ENCODE data around the gene ANKRD11.

DNA sequence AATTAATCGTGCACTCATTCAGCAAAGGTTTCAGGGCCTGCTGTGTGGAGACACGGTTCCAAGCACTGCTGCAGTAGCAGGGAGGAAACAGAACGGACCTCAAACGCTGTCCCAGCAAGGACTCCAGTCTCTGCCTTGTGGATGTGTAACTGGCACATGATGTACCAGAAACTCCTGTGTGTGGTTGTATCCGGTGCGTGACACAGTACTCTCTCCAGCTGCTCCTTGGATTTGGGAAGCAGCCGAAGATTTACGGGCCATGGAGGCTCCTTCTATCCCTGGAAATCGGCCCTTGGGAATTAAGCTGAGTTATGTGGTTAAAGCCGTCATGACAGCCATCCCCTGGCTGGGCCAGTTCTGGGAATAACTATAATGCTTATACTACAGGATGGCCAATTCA lies 8.5 kb upstream of the ANKRD11 start:
- TF ChIP-seq, protein P1, sequence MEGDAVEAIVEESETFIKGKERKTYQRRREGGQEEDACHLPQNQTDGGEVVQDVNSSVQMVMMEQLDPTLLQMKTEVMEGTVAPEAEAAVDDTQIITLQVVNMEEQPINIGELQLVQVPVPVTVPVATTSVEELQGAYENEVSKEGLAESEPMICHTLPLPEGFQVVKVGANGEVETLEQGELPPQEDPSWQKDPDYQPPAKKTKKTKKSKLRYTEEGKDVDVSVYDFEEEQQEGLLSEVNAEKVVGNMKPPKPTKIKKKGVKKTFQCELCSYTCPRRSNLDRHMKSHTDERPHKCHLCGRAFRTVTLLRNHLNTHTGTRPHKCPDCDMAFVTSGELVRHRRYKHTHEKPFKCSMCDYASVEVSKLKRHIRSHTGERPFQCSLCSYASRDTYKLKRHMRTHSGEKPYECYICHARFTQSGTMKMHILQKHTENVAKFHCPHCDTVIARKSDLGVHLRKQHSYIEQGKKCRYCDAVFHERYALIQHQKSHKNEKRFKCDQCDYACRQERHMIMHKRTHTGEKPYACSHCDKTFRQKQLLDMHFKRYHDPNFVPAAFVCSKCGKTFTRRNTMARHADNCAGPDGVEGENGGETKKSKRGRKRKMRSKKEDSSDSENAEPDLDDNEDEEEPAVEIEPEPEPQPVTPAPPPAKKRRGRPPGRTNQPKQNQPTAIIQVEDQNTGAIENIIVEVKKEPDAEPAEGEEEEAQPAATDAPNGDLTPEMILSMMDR (IDR thresholded peaks at IDR 0.05; ENCODE audit: extremely low read depth in 1 of 2, insufficient read depth in 1 of 2, low read depth in 1 of 2, low read length in 2 of 2): no peak
- TF ChIP-seq GATA2 (IDR thresholded peaks at IDR 0.05; ENCODE audit: insufficient read depth, insufficient read length, low read depth, low read length) (no peak), POLR2A (IDR thresholded peaks at IDR 0.05; ENCODE audit: low read depth, low read length) (no peak)
